HepG2 (cell line): ENCODE results near the gene SIGLECL1. TPM values are rescaled to one million over a fixed set of nuclear protein-coding genes. Genes with fewer than 3 reads are reported as not detected.

Source experiments
- ATAC-seq: fragments of 200-7000 bp; cut with Tn5 transposase; 3 replicates; pipeline ENCODE4 v1.9.1; 2020; ENCODE audit warnings: mild to moderate bottlenecking, moderate library complexity
- BruUV-seq: library from RNA; stranded (reverse); fragments of 400-500 nt; replicated peaks from 2 replicates; lab custom pipeline; 2021; lab: Mats Ljungman, UMichigan
- CTCF ChIA-PET: fragments of 300-600 bp; formaldehyde crosslinking; extraction: SDS; loops from one replicate; lab custom pipeline; 2021; ENCODE audit warnings: low total read pairs, inconsistent platforms, low intra/inter-chr PET ratio; lab: Yijun Ruan, JAX
- POLR2A ChIA-PET: fragments of 350-600 bp; sonication (Branson Sonifier 250); formaldehyde crosslinking; loops from one replicate; lab custom pipeline; 2020; ENCODE audit warnings: antibody characterized with exemption, inconsistent platforms; lab: Yijun Ruan, JAX
- DNase-seq: peaks from one replicate; pipeline ENCODE4 v3.0.0-alpha.2; 2015; ENCODE audit warnings: low spot score
- FAIRE-seq: peaks from 3 replicates; lab custom pipeline; 2011; peaks lifted over from hg19 to GRCh38; lab: Jason Lieb, UNC
- H2AFZ ChIP-seq: one replicate; pipeline ENCODE4 v1.6.1; 2011; ENCODE audit warnings: low read length, inconsistent platforms
- H3K27ac ChIP-seq: fragments of 300-600 bp; 3 replicates; pipeline ENCODE4 v1.8.0; 2011; ENCODE audit warnings: mixed run types, mild to moderate bottlenecking, mixed read lengths, low read length, inconsistent platforms; ENCODE audit not compliant: insufficient read depth; ENCODE audit errors: extremely low read length
- H3K27me3 ChIP-seq, 2 experiments: fragments of 200-600 bp in 1 of 2; 2 replicates in 1 of 2; 3 replicates in 1 of 2; pipeline versions ENCODE4 v1.6.0 to v1.8.0; 2011; ENCODE audit warnings: low read length in 2 of 2, mild to moderate bottlenecking in 2 of 2, moderate library complexity in 2 of 2, inconsistent platforms in 1 of 2; ENCODE audit not compliant: insufficient read depth in 2 of 2, control insufficient read depth in 1 of 2
- H3K36me3 ChIP-seq, 2 experiments: fragments of 200-600 bp in 1 of 2; replicated peaks in 1 of 2; 2 replicates in 1 of 2; 3 replicates in 1 of 2; pipeline versions ENCODE4 v1.5.1 to v1.8.0; 2011; ENCODE audit warnings: low read length in 2 of 2, inconsistent platforms in 1 of 2; ENCODE audit not compliant: insufficient read depth in 2 of 2, control insufficient read depth in 1 of 2
- H3K4me1 ChIP-seq: 2 replicates; pipeline ENCODE4 v1.5.1; 2012; ENCODE audit warnings: low read length, inconsistent platforms; ENCODE audit not compliant: insufficient read depth
- H3K4me2 ChIP-seq: 2 replicates; pipeline ENCODE4 v1.6.0; 2011; ENCODE audit warnings: low read depth, low read length, inconsistent platforms
- H3K4me3 ChIP-seq, 3 experiments: fragments of 200-600 bp in 1 of 3; sonication (generic), shearing (Covaris generic) in 1 of 3; replicated peaks in 1 of 3; 2 replicates each; pipeline ENCODE4 v1.5.1; 2011 to 2016; ENCODE audit warnings: low read length in 3 of 3, inconsistent platforms in 2 of 3, low read depth in 2 of 3, mild to moderate bottlenecking in 2 of 3, control low read depth in 1 of 3, mixed read lengths in 1 of 3; ENCODE audit not compliant: insufficient read depth in 1 of 3
- H3K79me2 ChIP-seq: one replicate; pipeline ENCODE4 v1.6.1; 2011; ENCODE audit warnings: low read length, inconsistent platforms; ENCODE audit not compliant: insufficient read depth
- H3K9ac ChIP-seq: 2 replicates; pipeline ENCODE4 v1.6.0; 2011; ENCODE audit warnings: mild to moderate bottlenecking, low read depth, low read length, inconsistent platforms; ENCODE audit not compliant: insufficient read depth
- H3K9me3 ChIP-seq: 2 replicates; pipeline ENCODE4 v1.5.1; 2012; ENCODE audit warnings: mild to moderate bottlenecking, low read length
- H4K20me1 ChIP-seq: 2 replicates; pipeline ENCODE4 v1.6.0; 2011; ENCODE audit warnings: inconsistent platforms, mild to moderate bottlenecking, low read length, moderate library complexity; ENCODE audit not compliant: insufficient read depth
- GZF1 ChIP-seq: sonication (generic); formaldehyde crosslinking; IDR thresholded peaks from 2 replicates; pipeline ENCODE4 v1.5.1; 2020; ENCODE audit warnings: mild to moderate bottlenecking, missing genetic modification reagents
- JUNB ChIP-seq: sonication (generic); formaldehyde crosslinking; IDR thresholded peaks from 2 replicates; pipeline ENCODE4 v1.8.0; 2022; ENCODE audit warnings: missing genetic modification reagents, mild to moderate bottlenecking, borderline replicate concordance
- KLF15 ChIP-seq: sonication (generic); formaldehyde crosslinking; IDR thresholded peaks from 2 replicates; pipeline ENCODE4 v1.8.1; 2023; ENCODE audit warnings: borderline replicate concordance, mild to moderate bottlenecking, inconsistent platforms, missing genetic modification reagents, mixed read lengths
- PHF21A ChIP-seq: sonication (generic); formaldehyde crosslinking; IDR thresholded peaks from 2 replicates; pipeline ENCODE4 v1.5.0; 2020; ENCODE audit warnings: mild to moderate bottlenecking, missing genetic modification reagents
- PRPF4 ChIP-seq: fragments of 200-400 bp; formaldehyde crosslinking; IDR thresholded peaks from 2 replicates; pipeline ENCODE4 v1.6.1; 2016; ENCODE audit warnings: low read length, low read depth; ENCODE audit not compliant: poor library complexity, severe bottlenecking
- SIN3A ChIP-seq: IDR thresholded peaks from 2 replicates; pipeline ENCODE4 v1.6.1; 2011; ENCODE audit warnings: low read depth, mild to moderate bottlenecking, control low read depth, low read length, borderline replicate concordance
- SP140L ChIP-seq: sonication (generic); formaldehyde crosslinking; IDR thresholded peaks from 2 replicates; pipeline ENCODE4 v1.4.0; 2020; ENCODE audit warnings: missing genetic modification reagents, borderline replicate concordance
- ZNF747 ChIP-seq: sonication (generic); formaldehyde crosslinking; IDR thresholded peaks from 2 replicates; pipeline ENCODE4 v1.8.1; 2023; ENCODE audit warnings: missing genetic modification reagents, mild to moderate bottlenecking, borderline replicate concordance
- ZNF773 ChIP-seq: sonication (generic); formaldehyde crosslinking; IDR thresholded peaks from 2 replicates; pipeline ENCODE4 v1.4.0; 2020; ENCODE audit warnings: missing genetic modification reagents, borderline replicate concordance
- WGBS: methylation state at CpG from one replicate; pipeline ENCODE4 v1.1.6; 2017; ENCODE audit warnings: low lambda C conversion rate; 5-methylcytosine and 5-hydroxymethylcytosine counted together
- in situ Hi-C: cut with HindIII; loops from 2 replicates; pipeline ENCODE4 v1.10.0; 2017; ENCODE audit warnings: low pct_unique_long_range_greater_than_20kb; ENCODE audit not compliant: extremely low pct_ligation_motif_present
- intact Hi-C: fragments of 100-400 bp; cut with micrococcal nuclease; formaldehyde crosslinking; loops from one replicate; pipeline ENCODE4 v1.10.0; 2022; ENCODE audit not compliant: unreplicated experiment
- polyA plus RNA-seq, 8 experiments: library from polyadenylated mRNA; depleted of rRNA in 3 of 8; stranded (reverse) in 7 of 8; unstranded in 1 of 8; fragments of >200 nt; fragmentation: Illumina TruSeq in 4 of 8; extraction: Trizol in 4 of 8; gene quantifications; 2 replicates each; pipeline versions ENCODE4 v1.2.1 to v1.2.3, GENCODE V29; 2011 to 2016; ENCODE audit warnings: low read depth in 4 of 8, missing spikeins in 1 of 8, mixed read lengths in 1 of 8; ENCODE audit not compliant: insufficient read depth in 1 of 8
- total RNA-seq, 5 experiments: library from RNA; depleted of rRNA; stranded (reverse); fragments of >200 nt; fragmentation: Illumina TruSeq; extraction: Trizol; gene quantifications; 2 replicates each; pipeline ENCODE4 v1.2.3, GENCODE V29; 2016; ENCODE audit warnings: low read depth in 1 of 5
- TF ChIP-seq, protein P1 (sequence below): IDR thresholded peaks from 2 replicates; pipeline ENCODE4 v1.6.1; 2016; ENCODE audit warnings: missing compliant biosample characterization, missing genetic modification reagents, borderline replicate concordance
- TF ChIP-seq, protein P2 (sequence below): sonication (generic); formaldehyde crosslinking; IDR thresholded peaks from 2 replicates; pipeline ENCODE4 v1.4.0; 2020; ENCODE audit warnings: missing genetic modification reagents
- TF ChIP-seq, protein P3 (sequence below): sonication (generic); formaldehyde crosslinking; IDR thresholded peaks from 2 replicates; pipeline ENCODE4 v1.8.1; 2023; ENCODE audit warnings: mild to moderate bottlenecking, inconsistent platforms, moderate library complexity, missing genetic modification reagents, borderline replicate concordance

Gene SIGLECL1
- total and polyA plus RNA-seq, 2 of the 13 experiments (the other 11 are each of a cell fraction or from before 2014, with no cell fraction given) = not detected

DNA sequence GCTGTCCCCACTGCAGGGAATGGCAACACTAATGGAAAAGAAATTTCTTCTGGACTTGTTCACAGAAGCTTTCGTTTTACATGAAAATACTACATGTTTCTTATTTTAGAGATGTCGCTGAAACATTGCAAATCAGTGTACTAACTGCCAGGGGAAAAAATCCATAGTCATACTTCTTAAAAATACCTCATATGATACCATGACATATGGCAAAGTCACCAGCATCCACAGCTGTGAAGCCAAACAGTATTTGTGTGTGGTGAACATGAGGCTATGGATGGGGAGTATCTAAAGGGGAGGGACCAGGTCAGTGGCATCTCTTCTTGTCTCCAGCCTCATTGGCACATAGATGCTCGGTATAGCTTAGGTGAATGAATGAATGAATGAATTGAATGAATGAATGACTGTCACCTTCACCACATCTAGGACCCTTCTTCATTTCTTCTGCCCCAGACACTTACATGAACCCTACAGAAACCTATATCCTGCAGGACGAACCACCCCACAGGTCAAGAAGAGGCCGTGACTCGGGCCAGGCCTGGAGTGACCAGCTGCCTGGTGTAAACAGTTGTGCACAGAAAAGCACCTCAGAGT is 40.6 kb upstream of the SIGLECL1 start:
- Histone ChIP-seq H3K36me3 (no peaks in the 10 kb centered on the region), H3K4me2 (no peak overlapping the region)
- POLR2A ChIA-PET = no interaction called here

More for the DNA sequence above, 40.6 kb upstream of the SIGLECL1 start:
- FAIRE-seq (no peak), DNase-seq (no peak), ATAC-seq (no peak)
- H3K79me2 ChIP-seq = no peaks in the 10 kb centered on the region
- no TSS peak for BruUV-seq
- peaks cover 0 to 4% of the 10 kb centered on the region in 2 experiments; a peak in 2 of 5 replicates for H3K27me3 ChIP-seq
- no peaks in the 10 kb centered on the region for H4K20me1 ChIP-seq
- intact Hi-C loops = no loop called here
- H3K4me3 ChIP-seq = no peak overlapping the region
- H2AFZ ChIP-seq = no peak overlapping the region
- no peak overlapping the region for H3K9ac ChIP-seq
- CTCF ChIA-PET = no interaction called here
- no peak overlapping the region for H3K27ac ChIP-seq
- in situ Hi-C loops = no loop called here
- TF ChIP-seq PHF21A (CRISPR knock-in tag) (no peak), SIN3A (no peak), PRPF4 (no peak), GZF1 (CRISPR knock-in tag) (no peak), ZNF773 (no peak), KLF15 (CRISPR knock-in tag) (no peak), JUNB (CRISPR knock-in tag) (no peak), ZNF747 (CRISPR knock-in tag) (no peak), SP140L (no peak)
- TF ChIP-seq, protein P1, sequence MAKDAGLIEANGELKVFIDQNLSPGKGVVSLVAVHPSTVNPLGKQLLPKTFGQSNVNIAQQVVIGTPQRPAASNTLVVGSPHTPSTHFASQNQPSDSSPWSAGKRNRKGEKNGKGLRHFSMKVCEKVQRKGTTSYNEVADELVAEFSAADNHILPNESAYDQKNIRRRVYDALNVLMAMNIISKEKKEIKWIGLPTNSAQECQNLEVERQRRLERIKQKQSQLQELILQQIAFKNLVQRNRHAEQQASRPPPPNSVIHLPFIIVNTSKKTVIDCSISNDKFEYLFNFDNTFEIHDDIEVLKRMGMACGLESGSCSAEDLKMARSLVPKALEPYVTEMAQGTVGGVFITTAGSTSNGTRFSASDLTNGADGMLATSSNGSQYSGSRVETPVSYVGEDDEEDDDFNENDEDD (CRISPR knock-in tag) = no peak
- TF ChIP-seq, protein P2, sequence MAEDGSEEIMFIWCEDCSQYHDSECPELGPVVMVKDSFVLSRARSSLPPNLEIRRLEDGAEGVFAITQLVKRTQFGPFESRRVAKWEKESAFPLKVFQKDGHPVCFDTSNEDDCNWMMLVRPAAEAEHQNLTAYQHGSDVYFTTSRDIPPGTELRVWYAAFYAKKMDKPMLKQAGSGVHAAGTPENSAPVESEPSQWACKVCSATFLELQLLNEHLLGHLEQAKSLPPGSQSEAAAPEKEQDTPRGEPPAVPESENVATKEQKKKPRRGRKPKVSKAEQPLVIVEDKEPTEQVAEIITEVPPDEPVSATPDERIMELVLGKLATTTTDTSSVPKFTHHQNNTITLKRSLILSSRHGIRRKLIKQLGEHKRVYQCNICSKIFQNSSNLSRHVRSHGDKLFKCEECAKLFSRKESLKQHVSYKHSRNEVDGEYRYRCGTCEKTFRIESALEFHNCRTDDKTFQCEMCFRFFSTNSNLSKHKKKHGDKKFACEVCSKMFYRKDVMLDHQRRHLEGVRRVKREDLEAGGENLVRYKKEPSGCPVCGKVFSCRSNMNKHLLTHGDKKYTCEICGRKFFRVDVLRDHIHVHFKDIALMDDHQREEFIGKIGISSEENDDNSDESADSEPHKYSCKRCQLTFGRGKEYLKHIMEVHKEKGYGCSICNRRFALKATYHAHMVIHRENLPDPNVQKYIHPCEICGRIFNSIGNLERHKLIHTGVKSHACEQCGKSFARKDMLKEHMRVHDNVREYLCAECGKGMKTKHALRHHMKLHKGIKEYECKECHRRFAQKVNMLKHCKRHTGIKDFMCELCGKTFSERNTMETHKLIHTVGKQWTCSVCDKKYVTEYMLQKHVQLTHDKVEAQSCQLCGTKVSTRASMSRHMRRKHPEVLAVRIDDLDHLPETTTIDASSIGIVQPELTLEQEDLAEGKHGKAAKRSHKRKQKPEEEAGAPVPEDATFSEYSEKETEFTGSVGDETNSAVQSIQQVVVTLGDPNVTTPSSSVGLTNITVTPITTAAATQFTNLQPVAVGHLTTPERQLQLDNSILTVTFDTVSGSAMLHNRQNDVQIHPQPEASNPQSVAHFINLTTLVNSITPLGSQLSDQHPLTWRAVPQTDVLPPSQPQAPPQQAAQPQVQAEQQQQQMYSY = no peak
- TF ChIP-seq, protein P3, sequence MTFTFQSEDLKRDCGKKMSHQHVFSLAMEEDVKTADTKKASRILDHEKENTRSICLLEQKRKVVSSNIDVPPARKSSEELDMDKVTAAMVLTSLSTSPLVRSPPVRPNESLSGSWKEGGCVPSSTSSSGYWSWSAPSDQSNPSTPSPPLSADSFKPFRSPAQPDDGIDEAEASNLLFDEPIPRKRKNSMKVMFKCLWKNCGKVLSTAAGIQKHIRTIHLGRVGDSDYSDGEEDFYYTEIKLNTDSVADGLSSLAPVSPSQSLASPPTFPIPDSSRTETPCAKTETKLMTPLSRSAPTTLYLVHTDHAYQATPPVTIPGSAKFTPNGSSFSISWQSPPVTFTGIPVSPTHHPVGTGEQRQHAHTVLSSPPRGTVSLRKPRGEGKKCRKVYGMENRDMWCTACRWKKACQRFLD = no peak
- TF ChIP-seq, all 625 proteins: peak for 0
- 6% methylated on average over 4 of the region's 6 CpGs for WGBS
- Histone ChIP-seq H3K4me1 (no peaks in the 10 kb centered on the region), H3K9me3 (no peaks in the 10 kb centered on the region)
